HepG2 (cell line): ENCODE measurements around the gene PDE9A. TPM values are rescaled to one million over a fixed set of nuclear protein-coding genes. Genes with fewer than 3 reads are reported as not detected.

Source experiments
- polyA plus RNA-seq, 8 experiments: library from polyadenylated mRNA; depleted of rRNA in 3 of 8; stranded (reverse) in 7 of 8; unstranded in 1 of 8; fragments of >200 nt; fragmentation: Illumina TruSeq in 4 of 8; extraction: Trizol in 4 of 8; gene quantifications; 2 replicates each; pipeline versions ENCODE4 v1.2.1 to v1.2.3, GENCODE V29; 2011 to 2016; ENCODE audit warnings: low read depth in 4 of 8, missing spikeins in 1 of 8, mixed read lengths in 1 of 8; ENCODE audit not compliant: insufficient read depth in 1 of 8
- total RNA-seq, 5 experiments: library from RNA; depleted of rRNA; stranded (reverse); fragments of >200 nt; fragmentation: Illumina TruSeq; extraction: Trizol; gene quantifications; 2 replicates each; pipeline ENCODE4 v1.2.3, GENCODE V29; 2016; ENCODE audit warnings: low read depth in 1 of 5

The PDE9A gene
- total and polyA plus RNA-seq, 2 of the 13 experiments (the other 11 are each of a cell fraction or from before 2014, with no cell fraction given): 4.6 to 19.7 TPM

Other genes with a start within 250 kb of the PDE9A start
- not detected in 2 replicates for gene UBASH3A, start 249.7 kb upstream of the PDE9A start, total RNA-seq (2016; rRNA removed; fragmentation: Illumina TruSeq; extraction: Trizol)
- 0.03 TPM in 1 of 2 replicates, not detected in the other for gene UBASH3A, start 249.7 kb upstream of the PDE9A start, polyA plus RNA-seq (2011; rRNA removed)
- not detected in 2 replicates for gene RSPH1, start 157.4 kb upstream of the PDE9A start, total RNA-seq (2016; rRNA removed; fragmentation: Illumina TruSeq; extraction: Trizol)
- gene RSPH1, start 157.4 kb upstream of the PDE9A start, polyA plus RNA-seq (2011; rRNA removed): not detected in 2 replicates
- 0.17 and 0.40 TPM in 2 replicates for gene SLC37A1, start 139.8 kb upstream of the PDE9A start, total RNA-seq (2016; rRNA removed; fragmentation: Illumina TruSeq; extraction: Trizol)
- 0.14 and 0.22 TPM in 2 replicates for gene SLC37A1, start 139.8 kb upstream of the PDE9A start, polyA plus RNA-seq (2011; rRNA removed)
- gene WDR4, start 225.9 kb downstream of the PDE9A start, total RNA-seq (2016; rRNA removed; fragmentation: Illumina TruSeq; extraction: Trizol): 14.4 and 14.8 TPM in 2 replicates
- 10.9 and 11.3 TPM in 2 replicates for gene WDR4, start 225.9 kb downstream of the PDE9A start, polyA plus RNA-seq (2011; rRNA removed)
- 29.6 and 35.7 TPM in 2 replicates for gene NDUFV3, start 239.7 kb downstream of the PDE9A start, total RNA-seq (2016; rRNA removed; fragmentation: Illumina TruSeq; extraction: Trizol)
- gene NDUFV3, start 239.7 kb downstream of the PDE9A start, polyA plus RNA-seq (2011; rRNA removed): 14.2 and 15.4 TPM in 2 replicates